ENCODE measurements around the gene CALML3. TPM values are rescaled to one million over a fixed set of nuclear protein-coding genes. Genes with fewer than 3 reads are reported as not detected.

Gene CALML3
- total RNA-seq, 4 donors from 2014 or later, result not detected

DNA sequence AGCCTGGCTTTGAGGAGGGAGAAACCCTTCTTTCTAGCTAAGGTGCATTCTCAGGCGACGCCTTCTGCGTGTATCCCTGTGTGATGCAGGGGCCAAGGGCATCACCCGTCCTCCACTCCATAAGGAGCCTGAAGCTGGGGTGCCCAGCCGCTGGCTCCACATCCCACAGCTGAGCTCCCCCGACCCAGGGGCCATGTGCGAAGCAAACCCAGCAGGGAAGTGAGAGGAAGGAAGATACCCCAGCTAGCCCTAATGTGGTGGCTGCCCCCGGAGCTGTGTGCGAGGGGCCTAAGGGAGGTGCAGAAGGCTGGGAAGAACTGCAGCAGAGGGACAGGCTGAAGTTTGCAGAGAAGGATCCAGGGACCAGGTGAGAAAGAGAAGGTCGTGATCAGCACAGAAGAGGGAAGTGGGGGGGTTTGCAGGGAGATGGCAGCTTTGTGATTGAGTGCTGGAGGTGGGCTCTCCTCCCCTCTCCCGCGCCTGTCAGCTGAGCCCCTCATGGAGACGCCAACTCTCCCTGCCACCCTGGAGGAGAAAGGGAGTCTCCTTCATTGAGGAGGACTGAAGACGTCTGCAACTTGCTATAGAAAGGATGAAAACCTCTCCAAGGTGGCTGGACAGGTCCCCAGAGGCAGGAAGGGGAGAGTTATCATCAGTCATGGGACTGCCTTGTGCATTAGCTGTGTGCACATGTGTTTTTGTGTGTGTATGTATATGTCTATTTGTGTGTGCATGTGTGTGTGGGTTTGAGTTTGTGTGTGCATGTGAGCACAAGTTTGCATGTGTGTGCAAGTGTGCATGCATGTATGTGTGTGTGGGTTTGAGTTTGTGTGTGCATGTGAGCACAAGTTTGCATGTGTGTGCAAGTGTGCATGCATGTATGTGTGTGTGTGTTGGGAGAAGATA is 21.9 kb upstream of the CALML3 start:
- H3K9me3 ChIP-seq, result no peaks in the 10 kb centered on the region
- no peak overlapping the region for H3K27ac ChIP-seq
- H3K4me1 ChIP-seq, result no peaks in the 10 kb centered on the region
- TF ChIP-seq, protein P1, sequence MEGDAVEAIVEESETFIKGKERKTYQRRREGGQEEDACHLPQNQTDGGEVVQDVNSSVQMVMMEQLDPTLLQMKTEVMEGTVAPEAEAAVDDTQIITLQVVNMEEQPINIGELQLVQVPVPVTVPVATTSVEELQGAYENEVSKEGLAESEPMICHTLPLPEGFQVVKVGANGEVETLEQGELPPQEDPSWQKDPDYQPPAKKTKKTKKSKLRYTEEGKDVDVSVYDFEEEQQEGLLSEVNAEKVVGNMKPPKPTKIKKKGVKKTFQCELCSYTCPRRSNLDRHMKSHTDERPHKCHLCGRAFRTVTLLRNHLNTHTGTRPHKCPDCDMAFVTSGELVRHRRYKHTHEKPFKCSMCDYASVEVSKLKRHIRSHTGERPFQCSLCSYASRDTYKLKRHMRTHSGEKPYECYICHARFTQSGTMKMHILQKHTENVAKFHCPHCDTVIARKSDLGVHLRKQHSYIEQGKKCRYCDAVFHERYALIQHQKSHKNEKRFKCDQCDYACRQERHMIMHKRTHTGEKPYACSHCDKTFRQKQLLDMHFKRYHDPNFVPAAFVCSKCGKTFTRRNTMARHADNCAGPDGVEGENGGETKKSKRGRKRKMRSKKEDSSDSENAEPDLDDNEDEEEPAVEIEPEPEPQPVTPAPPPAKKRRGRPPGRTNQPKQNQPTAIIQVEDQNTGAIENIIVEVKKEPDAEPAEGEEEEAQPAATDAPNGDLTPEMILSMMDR (IDR thresholded peaks at IDR 0.05), result no peak
- no peak for TF ChIP-seq POLR2A (IDR thresholded peaks at IDR 0.05)
- no peak for DNase-seq
- H3K27me3 ChIP-seq, result no peaks in the 10 kb centered on the region
- H3K4me3 ChIP-seq, result no peak overlapping the region
- intact Hi-C loops (cut with DNase I; ENCODE audit: low total_unique reads), result no loop called here
- H3K36me3 ChIP-seq, result no peaks in the 10 kb centered on the region

GRCh38 chr10:5503477-5503835 is 21.3 kb upstream of the CALML3 start:
- no peaks in the 10 kb centered on the region for H3K4me1 ChIP-seq
- DNase-seq, result no peak
- H3K27ac ChIP-seq, result no peak overlapping the region
- H3K27me3 ChIP-seq, result no peaks in the 10 kb centered on the region
- H3K4me3 ChIP-seq, result no peak overlapping the region
- H3K36me3 ChIP-seq, result no peaks in the 10 kb centered on the region
- TF ChIP-seq, protein P1 (IDR thresholded peaks at IDR 0.05), result no peak
- TF ChIP-seq POLR2A (IDR thresholded peaks at IDR 0.05), result no peak
- intact Hi-C loops (cut with DNase I; ENCODE audit: low total_unique reads), result no loop called here
- no peaks in the 10 kb centered on the region for H3K9me3 ChIP-seq

- no peaks in the 10 kb centered on the region for H3K27me3 ChIP-seq
- TF ChIP-seq, protein P1 (IDR thresholded peaks at IDR 0.05), result no peak
- TF ChIP-seq POLR2A (IDR thresholded peaks at IDR 0.05), result no peak
- no peak for DNase-seq
- no peaks in the 10 kb centered on the region for H3K36me3 ChIP-seq
- intact Hi-C loops (cut with DNase I; ENCODE audit: low total_unique reads), result no loop called here
- H3K4me3 ChIP-seq, result no peak overlapping the region
- H3K9me3 ChIP-seq, result no peaks in the 10 kb centered on the region
- no peaks in the 10 kb centered on the region for H3K4me1 ChIP-seq
- H3K27ac ChIP-seq, result no peak overlapping the region
These were observed 20.4 kb upstream of the CALML3 start for GRCh38 chr10:5504146-5505072.

DNA sequence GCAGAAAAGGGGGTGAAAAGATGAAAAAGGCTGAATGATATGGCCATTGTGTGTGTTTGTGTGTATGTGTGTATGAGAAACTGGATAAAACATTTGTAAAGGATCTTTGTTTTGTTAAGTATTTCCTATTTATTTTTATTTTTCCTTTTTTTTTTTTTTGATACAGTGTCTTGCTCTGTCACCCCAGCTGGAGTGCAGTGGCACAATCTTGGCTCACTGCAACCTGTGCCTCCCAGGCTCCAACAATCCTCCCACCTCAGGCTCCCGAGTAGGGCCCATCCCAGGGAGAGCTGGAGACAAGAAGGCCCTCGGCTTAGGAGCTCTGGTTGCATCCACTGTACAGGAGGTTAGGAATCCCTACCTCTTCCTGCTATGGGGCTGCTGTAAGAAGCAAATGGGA is 18.5 kb upstream of the CALML3 start:
- DNase-seq, result no peak
- Histone ChIP-seq H3K36me3 (no peaks in the 10 kb centered on the region), H3K4me3 (no peak overlapping the region), H3K4me1 (no peaks in the 10 kb centered on the region), H3K27ac (no peak overlapping the region), H3K9me3 (no peaks in the 10 kb centered on the region), H3K27me3 (no peaks in the 10 kb centered on the region)
- intact Hi-C loops (cut with DNase I; ENCODE audit: low total_unique reads), result no loop called here
- TF ChIP-seq, protein P1 (IDR thresholded peaks at IDR 0.05), result no peak
- no peak for TF ChIP-seq POLR2A (IDR thresholded peaks at IDR 0.05)

All from uterus (tissue), 4 donors.